SK-N-SH (cell line): ENCODE measurements around the gene TYMS. TPM values are rescaled to one million over a fixed set of nuclear protein-coding genes. Genes with fewer than 3 reads are reported as not detected.

Source experiments
- CTCF ChIA-PET: fragments of 300-600, 350-600 bp; formaldehyde crosslinking; extraction: SDS; loops from one replicate; lab custom pipeline; 2021; lab: Yijun Ruan, JAX
- POLR2A ChIA-PET: fragments of 350-600 bp; sonication (Branson Sonifier 250); formaldehyde crosslinking; extraction: SDS; loops from one replicate; lab custom pipeline; 2020; ENCODE audit warnings: antibody characterized with exemption, inconsistent platforms; lab: Yijun Ruan, JAX
- DNase-seq: peaks from one replicate; pipeline ENCODE4 v3.0.0; 2012
- H2AFZ ChIP-seq: fragments of 200-600 bp; sonication (generic); 2 replicates; pipeline ENCODE4 v1.8.1; 2016; ENCODE audit warnings: antibody characterized with exemption, mild to moderate bottlenecking, low read depth
- H3F3A ChIP-seq: fragments of 200-600 bp; sonication (generic); replicated peaks from 2 replicates; pipeline ENCODE3; 2016; ENCODE audit warnings: antibody characterized with exemption, mild to moderate bottlenecking; ENCODE audit not compliant: insufficient read depth
- H3K27ac ChIP-seq, 2 experiments: fragments of 200-500 bp in 1 of 2; fragments of 200-600 bp in 1 of 2; sonication (Bioruptor generic) in 1 of 2; sonication (generic), shearing (Covaris generic) in 1 of 2; 2 replicates each; pipeline versions ENCODE4 v1.5.1 to v1.6.1; 2014 to 2016; ENCODE audit warnings: low read depth in 2 of 2, inconsistent platforms in 1 of 2, low read length in 1 of 2, mild to moderate bottlenecking in 1 of 2, mixed read lengths in 1 of 2
- H3K27me3 ChIP-seq: fragments of 200-600 bp; sonication (generic), shearing (Covaris generic); 2 replicates; pipeline ENCODE4 v1.6.1; 2016; ENCODE audit warnings: mixed run types; ENCODE audit not compliant: insufficient read depth
- H3K36me3 ChIP-seq, 2 experiments: fragments of 200-500 bp in 1 of 2; fragments of 200-600 bp in 1 of 2; sonication (Bioruptor generic) in 1 of 2; sonication (generic) in 1 of 2; replicated peaks in 1 of 2; 2 replicates each; pipeline versions ENCODE3 to v1.5.1; 2014 to 2016; ENCODE audit warnings: low read length in 1 of 2, mild to moderate bottlenecking in 1 of 2; ENCODE audit not compliant: insufficient read depth in 2 of 2, control insufficient read depth in 1 of 2
- H3K4me1 ChIP-seq, 2 experiments: fragments of 200-500 bp in 1 of 2; fragments of 200-600 bp in 1 of 2; sonication (Bioruptor generic) in 1 of 2; sonication (generic), shearing (Covaris generic) in 1 of 2; 2 replicates each; pipeline versions ENCODE4 v1.5.1 to v1.6.1; 2014 to 2016; ENCODE audit warnings: low read depth in 1 of 2, low read length in 1 of 2, mixed run types in 1 of 2; ENCODE audit not compliant: insufficient read depth in 2 of 2, control insufficient read depth in 1 of 2
- H3K4me2 ChIP-seq: fragments of 200-600 bp; sonication (generic), shearing (Covaris generic); 2 replicates; pipeline ENCODE4 v1.6.1; 2017; ENCODE audit warnings: mixed run types
- H3K4me3 ChIP-seq, 2 experiments: fragments of 200-500 bp in 1 of 2; fragments of 200-600 bp in 1 of 2; sonication (Bioruptor generic) in 1 of 2; sonication (generic), shearing (Covaris generic) in 1 of 2; 2 replicates each; pipeline versions ENCODE4 v1.5.1 to v1.8.1; 2014 to 2016; ENCODE audit warnings: low read depth in 2 of 2, inconsistent platforms in 1 of 2, low read length in 1 of 2, mild to moderate bottlenecking in 1 of 2, mixed read lengths in 1 of 2, moderate library complexity in 1 of 2
- H3K79me2 ChIP-seq: fragments of 200-600 bp; sonication (generic); 2 replicates; pipeline ENCODE4 v1.8.1; 2017; ENCODE audit warnings: mild to moderate bottlenecking; ENCODE audit not compliant: insufficient read depth
- H3K9ac ChIP-seq: fragments of 200-600 bp; sonication (generic); 2 replicates; pipeline ENCODE4 v1.6.1; 2017; ENCODE audit warnings: mixed run types
- H3K9me2 ChIP-seq: fragments of 200-600 bp; sonication (generic); 2 replicates; pipeline ENCODE4 v1.6.1; 2017; ENCODE audit warnings: mixed run types
- H3K9me3 ChIP-seq: fragments of 200-600 bp; sonication (generic); 2 replicates; pipeline ENCODE4 v1.6.1; 2017; ENCODE audit warnings: mixed run types, mild to moderate bottlenecking, moderate library complexity
- H4K20me1 ChIP-seq: fragments of 200-600 bp; sonication (generic); 2 replicates; pipeline ENCODE4 v1.6.1; 2017; ENCODE audit warnings: mild to moderate bottlenecking, mixed run types; ENCODE audit not compliant: insufficient read depth
- CHD2 ChIP-seq: fragments of 150-350 bp; IDR thresholded peaks from 2 replicates; pipeline ENCODE4 v1.6.1; 2018; ENCODE audit warnings: low read length; ENCODE audit not compliant: partially characterized antibody
- CTCF ChIP-seq: fragments of 200-600 bp; sonication (generic); IDR thresholded peaks from 2 replicates; pipeline ENCODE4 v1.6.1; 2017; ENCODE audit warnings: antibody characterized with exemption, mild to moderate bottlenecking, moderate library complexity
- ELF1 ChIP-seq: IDR thresholded peaks from 2 replicates; pipeline ENCODE4 v1.4.0; 2012
- EP300 ChIP-seq, 2 experiments: IDR thresholded peaks; 2 replicates each; pipeline versions ENCODE4 v1.4.0 to v1.6.1; 2012; ENCODE audit warnings: borderline replicate concordance in 1 of 2, low read depth in 1 of 2, low read length in 1 of 2
- EZH2phosphoT487 ChIP-seq: fragments of 200-600 bp; sonication (generic); IDR thresholded peaks from 2 replicates; pipeline ENCODE4 v1.6.1; 2017; ENCODE audit warnings: low read depth, mixed run types, mild to moderate bottlenecking, antibody characterized with exemption, moderate library complexity, borderline replicate concordance
- GABPA ChIP-seq: IDR thresholded peaks from 2 replicates; pipeline ENCODE4 v1.4.0; 2012; ENCODE audit warnings: low read depth, mild to moderate bottlenecking
- MEF2A ChIP-seq: IDR thresholded peaks from 2 replicates; pipeline ENCODE4 v1.4.0; 2012; ENCODE audit warnings: low read depth, borderline replicate concordance
- RCOR1 ChIP-seq: fragments of 150-350 bp; IDR thresholded peaks from 2 replicates; pipeline ENCODE4 v1.6.1; 2017; ENCODE audit warnings: antibody characterized with exemption, low read length
- REST ChIP-seq: IDR thresholded peaks from 2 replicates; pipeline ENCODE4 v1.6.1; 2012; ENCODE audit warnings: mild to moderate bottlenecking, low read depth, low read length, moderate library complexity
- RFX5 ChIP-seq: IDR thresholded peaks from 2 replicates; pipeline ENCODE4 v1.6.1; 2012; ENCODE audit warnings: mild to moderate bottlenecking, improper control_type of control experiment, low read length
- SIN3A ChIP-seq: IDR thresholded peaks from 2 replicates; pipeline ENCODE4 v1.6.1; 2012; ENCODE audit warnings: low read depth, mild to moderate bottlenecking, low read length, moderate library complexity, borderline replicate concordance
- SMC3 ChIP-seq: IDR thresholded peaks from 2 replicates; pipeline ENCODE4 v1.6.1; 2012; ENCODE audit warnings: low read depth, low read length, improper control_type of control experiment
- TAF1 ChIP-seq: IDR thresholded peaks from 2 replicates; pipeline ENCODE4 v1.6.1; 2012; ENCODE audit warnings: low read depth, mild to moderate bottlenecking, low read length, moderate library complexity, borderline replicate concordance
- USF1 ChIP-seq: IDR thresholded peaks from 2 replicates; pipeline ENCODE4 v1.4.0; 2012; ENCODE audit warnings: low read depth, borderline replicate concordance
- WGBS: methylation state at CpG from one replicate; pipeline ENCODE4 v1.1.6; 2017; ENCODE audit warnings: low lambda C conversion rate; 5-methylcytosine and 5-hydroxymethylcytosine counted together
- polyA plus RNA-seq, 3 experiments: library from polyadenylated mRNA; depleted of rRNA; stranded (reverse); fragments of >200 nt; gene quantifications; 2 replicates each; pipeline ENCODE4 v1.2.3, GENCODE V29; 2012
- TF ChIP-seq, protein P1 (sequence below): IDR thresholded peaks from 2 replicates; pipeline ENCODE4 v1.4.0; 2012; ENCODE audit warnings: low read depth
- TF ChIP-seq, protein P2 (sequence below): fragments of 150-350 bp; IDR thresholded peaks from 2 replicates; pipeline ENCODE4 v1.6.1; 2017; ENCODE audit warnings: antibody characterized with exemption, low read length, low read depth, borderline replicate concordance

The TYMS gene
- polyA plus RNA-seq, 1 of the 3 experiments (the other 2 are of a cell fraction), result 101 TPM

DNA sequence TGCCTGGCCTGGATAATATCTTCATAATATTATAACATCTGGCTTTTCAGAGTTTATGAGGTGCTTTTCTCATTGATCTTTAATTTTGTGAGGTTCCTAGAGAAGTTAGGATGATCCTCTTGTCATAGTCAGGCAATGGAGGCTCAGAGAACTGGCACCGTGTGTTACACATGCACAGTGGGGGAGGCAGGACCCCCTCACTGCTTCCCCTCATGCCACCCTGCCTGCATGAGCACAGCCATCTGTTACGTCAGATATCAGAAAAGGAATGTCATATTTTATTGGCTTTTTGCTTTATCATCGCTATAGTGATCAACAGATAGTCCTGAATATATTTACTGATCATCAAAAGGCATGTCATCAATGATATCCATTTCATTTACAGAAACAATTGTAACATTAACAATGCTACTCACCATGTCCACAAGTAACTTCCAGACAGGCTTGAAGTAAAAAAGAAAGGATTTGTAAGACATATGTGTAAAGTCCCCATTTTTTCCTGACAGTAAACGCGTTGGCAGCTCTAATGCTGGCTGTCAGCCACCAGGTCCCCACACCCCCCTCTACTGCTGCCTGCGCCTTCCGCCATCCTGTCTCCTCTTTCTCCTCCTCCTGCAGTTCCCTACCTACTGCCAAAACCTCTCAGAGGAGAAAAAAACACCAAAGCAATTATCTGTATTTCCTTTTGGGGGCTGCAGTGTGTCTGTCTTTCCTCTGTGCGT, 36.2 kb downstream of the TYMS start:
- TF ChIP-seq, protein P1, sequence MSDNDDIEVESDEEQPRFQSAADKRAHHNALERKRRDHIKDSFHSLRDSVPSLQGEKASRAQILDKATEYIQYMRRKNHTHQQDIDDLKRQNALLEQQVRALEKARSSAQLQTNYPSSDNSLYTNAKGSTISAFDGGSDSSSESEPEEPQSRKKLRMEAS, result no peak
- TF ChIP-seq, protein P2, sequence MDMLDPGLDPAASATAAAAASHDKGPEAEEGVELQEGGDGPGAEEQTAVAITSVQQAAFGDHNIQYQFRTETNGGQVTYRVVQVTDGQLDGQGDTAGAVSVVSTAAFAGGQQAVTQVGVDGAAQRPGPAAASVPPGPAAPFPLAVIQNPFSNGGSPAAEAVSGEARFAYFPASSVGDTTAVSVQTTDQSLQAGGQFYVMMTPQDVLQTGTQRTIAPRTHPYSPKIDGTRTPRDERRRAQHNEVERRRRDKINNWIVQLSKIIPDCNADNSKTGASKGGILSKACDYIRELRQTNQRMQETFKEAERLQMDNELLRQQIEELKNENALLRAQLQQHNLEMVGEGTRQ, result no peak
- TF ChIP-seq MEF2A (no peak), ELF1 (no peak), EZH2phosphoT487 (no peak), CHD2 (no peak), TAF1 (no peak)
- Histone ChIP-seq H3K79me2 (no peaks in the 10 kb centered on the region), H3K27ac (no peak overlapping the region), H3K9ac (no peak overlapping the region), H3K9me2 (no peaks in the 10 kb centered on the region), H4K20me1 (no peaks in the 10 kb centered on the region), H3K4me2 (no peak overlapping the region), H3F3A (no peaks in the 10 kb centered on the region), H2AFZ (no peak overlapping the region), H3K27me3 (no peaks in the 10 kb centered on the region), H3K4me3 (no peak overlapping the region), H3K36me3 (peaks cover 6 to 8% of the 10 kb centered on the region in 2 experiments), H3K9me3 (no peaks in the 10 kb centered on the region), H3K4me1 (no peaks in the 10 kb centered on the region; a peak in 1 of 4 replicates)
- POLR2A ChIA-PET, result no interaction called here
- WGBS, result 79% methylated on average over 8 of the region's 8 CpGs
- CTCF ChIA-PET, result interaction anchor here (1.0 to 1.5 kb wide), 2 partner anchors 10 to 16 kb away, joined by 4 read pairs; no protein-coding TSS in a partner anchor
- no peak for DNase-seq

DNA sequence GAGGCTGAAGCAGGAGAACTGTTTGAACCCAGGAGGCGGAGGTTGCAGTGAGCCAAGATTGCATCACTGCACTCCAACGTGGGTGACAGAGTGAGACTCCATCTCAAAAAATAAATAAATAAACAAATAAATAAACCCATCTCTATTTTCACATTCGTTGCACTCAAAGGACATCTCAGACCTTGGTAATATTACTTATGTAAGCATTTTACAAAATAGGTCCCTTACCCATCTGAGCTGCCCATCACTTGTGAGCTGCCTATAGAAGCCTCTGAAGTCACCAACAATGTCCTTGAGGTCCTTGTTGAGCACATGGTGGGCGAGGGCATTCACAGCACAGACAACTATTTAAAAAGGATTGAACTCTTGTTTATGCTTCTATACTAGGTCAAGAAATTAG, 39.6 kb downstream of the TYMS start:
- 93% methylated on average over 4 of the region's 4 CpGs for WGBS
- ChIA-PET POLR2A (no interaction called here), CTCF (no interaction called here)
- Histone ChIP-seq H4K20me1 (no peaks in the 10 kb centered on the region), H3K27ac (no peak overlapping the region), H3K79me2 (no peaks in the 10 kb centered on the region), H3K4me2 (no peak overlapping the region), H3K9me3 (no peaks in the 10 kb centered on the region), H3K4me1 (no peaks in the 10 kb centered on the region; a peak in 2 of 4 replicates), H2AFZ (no peak overlapping the region), H3K27me3 (no peaks in the 10 kb centered on the region), H3K9ac (no peak overlapping the region), H3K4me3 (no peak overlapping the region), H3K9me2 (no peaks in the 10 kb centered on the region), H3K36me3 (peaks cover 0 to 6% of the 10 kb centered on the region in 2 experiments), H3F3A (no peaks in the 10 kb centered on the region)
- no peak for DNase-seq
- no peak for TF ChIP-seq TAF1
- no peak for TF ChIP-seq CTCF
- no peak for TF ChIP-seq USF1
- no peak for TF ChIP-seq SIN3A
- TF ChIP-seq GABPA, result no peak
- no peak for TF ChIP-seq EZH2phosphoT487
- TF ChIP-seq RFX5, result no peak
- no peak for TF ChIP-seq EP300 (IDR thresholded peaks at IDR 0.05; ENCODE audit: borderline replicate concordance in 1 of 2, low read depth in 1 of 2, low read length in 1 of 2)
- no peak for TF ChIP-seq RCOR1
- TF ChIP-seq CHD2, result no peak
- TF ChIP-seq SMC3, result no peak
- TF ChIP-seq REST, result no peak
